HG03342 (cell line): Measurements from ENCODE around the gene S100A6.
"Not testable (repeated sequence)": the region's sequence is repeated elsewhere in the genome, so short reads cannot be mapped to it uniquely, and the experiment has no call there.

Experiments
- ATAC-seq: cut with Tn5 transposase; IDR thresholded peaks from one replicate; pipeline ENCODE4 v1.9.1; 2021; ENCODE audit warnings: mild to moderate bottlenecking, moderate library complexity; ENCODE audit not compliant: unreplicated experiment

The S100A6 gene

DNA sequence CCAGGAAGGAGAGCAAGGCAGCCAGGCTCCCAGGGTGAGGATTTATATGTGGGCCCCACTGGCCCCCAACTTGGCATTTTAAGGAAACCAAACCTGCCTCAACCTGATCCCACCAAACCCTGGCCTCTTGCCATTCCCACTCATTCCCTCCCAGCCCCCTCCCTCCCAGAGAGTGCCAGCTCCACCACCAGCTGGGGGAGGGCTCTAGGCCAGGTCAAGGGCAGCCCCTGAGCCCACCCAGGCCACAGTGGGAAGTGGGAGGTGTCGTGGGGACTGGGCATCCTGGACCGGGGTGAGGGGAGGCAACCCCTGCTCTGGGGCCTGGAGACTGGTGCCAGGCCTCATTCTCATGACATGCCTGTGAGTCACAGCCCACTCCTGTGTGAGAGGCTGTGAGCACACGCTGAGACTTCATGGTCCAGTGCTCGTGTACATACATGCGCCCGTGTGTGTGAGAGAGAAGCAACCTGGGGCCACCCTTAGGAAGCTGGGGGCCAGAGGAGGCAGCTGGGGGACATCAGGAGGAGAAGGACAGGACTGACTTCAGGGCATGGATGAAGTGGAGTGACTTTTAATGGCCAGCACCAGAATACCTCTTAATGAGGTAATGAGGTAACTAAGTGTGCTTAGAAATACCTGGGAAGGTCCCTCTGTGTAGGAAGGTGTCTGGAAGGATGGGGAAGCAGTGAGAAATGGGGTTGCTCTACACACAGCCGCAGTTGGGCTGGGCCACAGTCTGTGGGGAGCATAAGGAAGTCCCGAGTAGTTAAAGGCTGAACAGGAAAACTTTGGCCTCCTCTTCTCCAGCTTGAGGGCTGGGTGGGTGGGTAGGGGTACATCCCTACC is 30.0 kb upstream of the S100A6 start, which contains the start of gene S100A2:
Gene S100A2, minus strand, starts transcription at position 316 of the 846 bp plus-strand sequence. CDS start 1,967 bp downstream, outside the sequence.
- ATAC-seq = no peak

- no peak for ATAC-seq
Measured at GRCh38 chr1:153563991-153564390, 28.2 kb upstream of the S100A6 start.

- no peak for ATAC-seq
Measured at GRCh38 chr1:153563483-153563901, 27.7 kb upstream of the S100A6 start.

DNA sequence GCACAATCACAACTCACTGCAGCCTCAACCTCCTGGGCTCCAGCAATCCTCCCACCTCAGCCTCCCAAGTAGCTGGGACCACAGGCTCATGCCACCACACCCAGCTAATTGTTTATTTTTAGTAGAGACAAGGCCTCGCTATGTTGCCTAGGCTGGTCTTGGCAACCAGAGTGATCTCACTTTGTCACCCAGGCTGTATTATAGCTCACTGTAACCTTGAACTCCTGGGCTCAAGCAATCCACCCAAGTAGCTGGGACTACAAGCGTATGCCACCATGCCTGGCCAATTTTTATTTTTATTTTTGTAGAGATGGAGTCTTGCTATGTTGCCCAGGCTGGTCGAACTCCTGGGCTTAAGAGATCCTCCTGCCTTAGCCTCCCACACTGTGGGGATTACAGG is 26.2 kb upstream of the S100A6 start:
- not testable (repeated sequence) for ATAC-seq

DNA sequence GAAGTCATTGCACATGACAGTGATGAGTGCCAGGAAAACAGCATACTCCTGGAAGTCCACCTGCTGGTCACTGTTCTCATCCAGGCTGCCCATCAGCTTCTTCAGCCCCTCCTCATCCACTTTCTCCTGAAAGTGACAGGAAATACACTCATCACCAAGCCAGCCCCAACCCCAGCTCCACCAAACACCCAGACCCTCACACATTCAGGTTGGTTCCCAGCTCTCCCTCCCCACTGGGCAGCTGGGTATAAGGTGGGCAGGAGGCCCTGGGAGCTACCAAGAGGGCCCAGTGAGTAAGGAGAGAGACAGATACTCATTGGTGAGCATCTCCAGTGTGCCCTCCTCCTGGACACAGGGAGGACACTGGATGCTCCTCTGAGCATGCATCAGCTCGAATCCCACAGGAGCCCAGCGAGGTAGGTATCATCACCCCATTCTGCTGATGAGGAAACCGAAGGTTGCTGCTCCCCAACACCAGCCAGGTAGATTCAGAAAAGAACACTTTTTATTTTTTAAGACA is 25.7 kb upstream of the S100A6 start:
- ATAC-seq = no peak

GRCh38 chr1:153560771-153561465 is 25.1 kb upstream of the S100A6 start:
- ATAC-seq = no peak

DNA sequence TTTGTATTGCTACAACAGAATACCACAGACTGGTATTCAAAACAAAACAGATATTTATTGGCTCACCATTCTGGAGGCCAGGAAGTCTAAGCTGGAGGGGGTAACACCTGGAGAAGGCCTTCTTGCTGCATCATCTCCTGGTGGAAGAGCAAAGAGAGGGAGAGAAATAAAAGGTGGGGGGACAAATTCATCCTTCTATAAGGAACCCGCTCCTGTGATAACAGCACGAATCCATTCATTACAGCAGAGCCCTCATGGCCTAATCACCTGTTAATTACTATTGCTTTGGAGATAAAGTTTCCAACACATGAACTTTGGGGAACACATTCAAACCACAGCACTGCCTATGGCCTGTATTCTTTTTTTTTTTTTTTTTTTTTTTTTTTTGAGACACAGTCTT is 24.4 kb upstream of the S100A6 start:
- ATAC-seq = no peak

DNA sequence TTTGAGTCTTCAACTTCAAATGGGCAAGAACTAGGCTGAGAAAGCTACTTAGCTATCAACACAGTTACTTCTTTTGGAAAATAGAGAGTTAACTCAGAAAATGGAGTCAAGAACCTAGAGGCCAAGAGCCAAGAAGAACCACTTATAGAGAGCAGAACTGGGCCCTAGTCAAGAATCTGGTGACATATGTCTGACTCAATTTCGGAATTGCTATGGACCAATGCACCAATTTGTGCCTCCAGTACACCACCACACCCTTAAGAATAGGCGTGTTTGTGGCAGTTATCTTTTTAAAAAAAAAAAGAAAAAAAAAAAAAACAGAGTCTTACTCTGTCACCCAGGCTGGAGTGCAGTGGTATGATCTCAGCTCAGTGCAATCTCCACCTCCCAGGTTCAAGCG is 22.1 kb upstream of the S100A6 start:
- no peak for ATAC-seq

- ATAC-seq = no peak
Measured at GRCh38 chr1:153556348-153556747, 20.6 kb upstream of the S100A6 start.

DNA sequence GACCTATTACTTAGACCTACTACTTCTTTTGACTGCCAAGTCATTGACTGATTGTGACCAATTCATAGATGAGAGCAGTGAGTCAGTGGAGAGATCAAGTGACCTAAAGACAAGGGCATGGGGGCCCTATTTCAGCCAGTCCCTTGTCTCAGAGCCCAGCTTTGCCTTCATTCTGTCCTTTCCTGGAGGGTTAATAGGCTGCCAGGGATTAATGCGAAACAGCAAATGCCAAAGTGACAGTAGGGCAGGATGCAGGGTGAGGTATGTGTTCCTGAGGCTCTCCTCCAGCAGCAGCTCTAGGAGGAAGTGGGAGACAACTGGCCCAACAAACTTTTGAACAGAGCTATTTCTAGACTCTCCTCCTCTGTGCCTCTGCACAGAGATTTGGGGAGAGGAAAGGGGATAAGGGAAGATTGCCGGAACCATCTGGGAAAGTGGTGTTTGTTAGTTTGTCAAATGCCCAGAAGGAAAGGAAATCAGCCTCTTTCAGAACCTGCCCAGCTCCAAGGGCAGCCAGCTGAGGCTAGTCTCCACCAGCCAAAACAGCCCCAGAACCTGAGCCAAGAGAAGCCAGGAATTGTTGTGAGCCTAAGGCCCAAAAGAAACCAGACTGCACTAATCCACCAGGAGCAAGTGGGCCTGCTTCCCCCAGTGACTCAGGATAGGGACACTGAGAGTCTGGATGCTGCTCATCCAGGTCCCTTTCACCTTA is 18.2 kb upstream of the S100A6 start:
- ATAC-seq = no peak

DNA sequence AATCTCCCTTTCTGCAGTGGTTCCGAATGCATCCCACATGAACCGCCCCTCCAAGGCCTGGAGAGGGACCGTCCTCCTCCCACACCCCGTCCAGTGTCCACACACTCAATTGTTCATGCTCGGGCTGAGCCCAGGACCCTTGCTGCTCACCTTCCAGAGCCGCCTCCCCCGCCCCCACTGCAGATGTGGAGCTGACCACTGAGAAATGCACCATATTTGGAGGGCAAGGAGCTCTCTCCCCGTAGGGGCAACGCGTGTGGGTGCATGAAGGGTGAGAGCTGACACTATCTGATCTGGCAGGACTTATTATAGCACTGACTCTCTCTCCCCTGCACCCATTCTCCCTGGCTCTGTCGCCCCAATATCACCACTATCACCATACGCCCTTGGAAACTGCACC is 17.3 kb upstream of the S100A6 start:
- no peak for ATAC-seq

DNA sequence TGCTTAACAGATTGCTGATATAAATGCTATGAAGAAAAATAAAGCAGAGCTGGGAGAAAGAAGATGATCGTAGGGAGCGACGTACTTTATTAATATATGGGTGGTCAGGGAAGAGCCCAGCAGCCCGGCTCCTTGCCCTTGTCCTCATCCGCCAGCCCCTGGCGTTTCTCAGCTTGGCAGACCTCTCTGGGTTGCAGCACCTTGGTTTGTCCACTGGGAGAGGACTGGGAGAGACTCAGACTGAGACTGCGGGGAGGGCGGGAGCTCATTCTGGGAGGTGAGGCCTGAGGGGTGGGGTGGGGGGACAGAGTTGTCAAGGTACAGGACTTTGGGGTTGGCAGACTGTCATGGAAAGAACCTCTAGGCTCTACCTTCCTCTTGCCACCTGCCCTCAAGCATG is 16.5 kb upstream of the S100A6 start:
- no peak for ATAC-seq

GRCh38 chr1:153550827-153551500 is 15.2 kb upstream of the S100A6 start:
- ATAC-seq = no peak

DNA sequence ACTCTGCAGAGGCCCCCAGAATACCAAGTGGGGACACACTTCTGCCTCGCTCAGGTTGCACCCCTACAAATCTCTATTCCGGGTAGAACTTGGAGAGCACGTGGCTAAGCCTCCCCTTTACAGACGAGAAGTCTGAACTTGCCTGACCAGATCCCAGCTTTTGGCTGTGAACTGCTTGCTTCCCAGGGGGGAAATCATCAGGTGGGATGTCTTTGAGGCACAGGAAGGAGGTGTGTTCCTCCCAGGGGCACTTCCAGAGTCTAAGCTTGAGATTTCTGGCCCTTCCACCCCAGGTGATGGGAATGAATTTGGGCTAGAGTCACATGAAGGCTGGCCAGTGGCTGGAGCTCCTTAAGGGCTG is 14.6 kb upstream of the S100A6 start:
- no peak for ATAC-seq

DNA sequence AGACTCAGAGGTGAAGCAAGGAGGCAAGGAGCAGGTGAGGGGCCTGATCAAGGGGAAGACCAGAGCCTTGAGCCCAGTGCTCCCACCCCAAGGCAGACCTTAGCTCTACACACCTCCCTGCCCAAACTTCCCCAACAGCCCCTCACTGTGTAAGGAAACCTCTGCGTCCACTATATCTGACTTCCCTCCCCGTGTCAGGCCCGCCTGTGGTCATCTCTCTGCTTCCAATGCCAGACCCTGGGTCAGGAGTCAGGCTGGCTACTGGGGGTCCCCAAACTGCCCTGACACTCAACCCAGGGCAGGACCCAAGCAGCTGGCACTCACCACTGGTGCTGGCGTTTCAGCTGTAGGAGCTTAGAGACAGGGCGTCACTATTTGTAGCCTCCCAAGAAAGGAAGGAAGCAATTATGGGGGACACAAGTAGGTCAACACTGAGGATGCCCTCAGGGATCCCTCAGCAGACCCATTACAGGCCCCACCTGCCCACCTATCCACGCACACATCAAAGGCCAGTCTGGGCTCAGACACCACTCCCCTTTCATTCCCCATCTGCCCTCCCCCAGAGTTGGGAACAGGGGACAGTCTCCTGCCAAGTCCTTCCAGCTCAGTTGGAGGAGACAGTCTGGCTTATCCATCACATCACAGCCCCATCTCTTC is 14.1 kb upstream of the S100A6 start:
- ATAC-seq = no peak

DNA sequence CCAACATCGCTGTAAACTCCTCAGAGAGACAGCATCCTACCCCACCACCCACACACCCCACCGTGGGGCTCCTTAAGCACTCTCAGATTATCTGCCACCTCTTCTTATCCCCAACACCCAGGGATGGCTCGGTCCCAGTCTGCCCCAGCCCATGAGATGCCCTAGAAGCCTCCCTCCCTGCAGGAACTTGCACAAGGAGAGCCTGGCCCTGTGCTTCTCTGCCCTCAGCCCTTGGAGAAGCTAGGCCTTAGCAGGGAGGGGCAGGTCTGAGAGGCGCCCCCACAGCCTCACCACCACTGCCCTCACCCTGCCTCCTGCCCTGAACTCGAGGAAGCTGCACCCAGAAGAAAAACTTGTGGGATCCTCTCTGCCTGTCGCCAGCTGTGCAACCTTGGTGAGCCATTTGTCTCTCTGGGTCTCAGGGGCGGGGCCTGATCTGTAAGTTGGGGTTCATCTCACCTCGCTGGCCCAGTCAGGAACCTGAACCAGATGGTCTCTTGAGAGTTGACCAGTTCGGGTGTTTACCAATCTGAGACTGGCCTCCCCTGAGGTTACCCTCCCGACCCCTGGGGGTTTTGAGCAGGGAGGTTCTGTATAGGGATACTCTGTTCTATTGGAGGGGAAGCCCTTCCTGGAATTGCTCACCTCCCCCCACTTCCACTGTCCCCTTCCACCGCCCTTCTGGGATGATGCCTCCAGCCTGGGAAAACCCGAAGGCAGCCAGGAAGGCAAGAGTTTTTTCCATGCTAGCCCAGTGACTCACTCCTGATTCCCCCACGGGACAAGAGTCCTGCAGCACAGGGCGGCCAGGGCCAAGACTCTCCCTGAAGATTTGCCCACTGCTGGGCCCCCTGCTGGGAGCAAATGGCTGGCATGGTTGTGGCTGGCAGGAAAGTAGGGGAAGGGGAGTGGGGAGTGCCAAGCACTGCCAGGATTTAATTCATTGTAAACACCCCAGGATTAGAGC is 13.2 kb upstream of the S100A6 start, which contains the start of gene S100A3:
Gene S100A3, minus strand, starts transcription at position 537 of the 967 bp plus-strand sequence. CDS start 773 bp downstream, outside the sequence.
- ATAC-seq = no peak

DNA sequence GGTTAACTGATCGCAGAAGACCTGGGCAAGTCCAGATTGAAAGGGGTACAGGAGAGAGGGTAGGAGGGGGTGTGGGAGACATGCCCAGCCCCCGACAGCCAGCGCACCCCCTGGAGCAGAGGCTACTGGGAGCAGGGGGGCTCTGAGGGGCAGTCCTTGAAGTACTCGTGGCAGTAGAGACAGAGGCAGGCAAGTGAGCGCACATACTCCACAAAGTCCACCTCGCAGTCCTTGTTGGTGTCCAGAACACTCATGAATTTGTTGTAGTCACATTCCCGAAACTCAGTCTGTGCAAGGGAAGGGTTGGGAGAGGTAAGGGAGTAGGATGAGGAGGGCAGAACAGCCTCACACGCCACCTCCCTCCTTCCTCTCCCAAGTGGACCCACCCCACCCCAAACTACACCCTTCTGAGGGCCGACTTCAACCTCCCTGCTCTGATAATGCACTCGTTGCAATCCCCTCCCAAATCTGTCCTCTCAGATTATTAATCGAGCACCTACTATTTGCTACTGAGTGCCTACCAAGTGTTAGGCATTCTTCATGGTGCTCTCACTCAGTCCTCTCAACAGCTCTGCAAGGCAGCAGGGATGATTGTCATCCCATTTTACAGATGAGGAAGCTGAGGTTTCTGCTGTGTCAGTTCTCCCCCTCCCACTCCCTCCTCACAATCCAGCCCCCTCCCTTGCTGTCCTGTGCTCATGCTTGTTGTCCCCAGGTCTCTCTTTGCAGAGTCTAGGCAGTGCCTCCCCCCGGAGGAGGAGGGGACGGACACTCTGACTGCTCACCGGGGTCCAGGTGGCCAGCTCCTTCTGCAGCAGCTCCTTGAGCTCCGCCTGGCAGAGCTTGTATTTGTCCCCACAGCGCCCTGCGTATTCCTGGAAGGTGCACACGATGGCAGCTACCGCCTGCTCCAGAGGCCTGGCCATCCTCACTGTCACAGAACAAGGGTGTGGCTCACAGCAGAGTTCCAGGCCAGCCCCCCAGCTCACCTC is 12.1 kb upstream of the S100A6 start:
- no peak for ATAC-seq
